HG03025 (cell line): ENCODE results near the gene FSTL4.

Experiments
- ATAC-seq: cut with Tn5 transposase; IDR thresholded peaks from one replicate; pipeline ENCODE4 v1.9.1; 2021; ENCODE audit warnings: mild to moderate bottlenecking, moderate library complexity; ENCODE audit not compliant: unreplicated experiment, low FRiP score

FSTL4 gene

GRCh38 chr5:133236976-133237375, 375.4 kb downstream of the FSTL4 start:
- ATAC-seq, result no peak

- no peak for ATAC-seq
Measured at GRCh38 chr5:133236541-133236951, 375.8 kb downstream of the FSTL4 start.

GRCh38 chr5:133235696-133236426, 376.5 kb downstream of the FSTL4 start:
- no peak for ATAC-seq

GRCh38 chr5:133234911-133235310, 377.4 kb downstream of the FSTL4 start:
- no peak for ATAC-seq

GRCh38 chr5:133234273-133234672, 378.1 kb downstream of the FSTL4 start:
- ATAC-seq, result no peak

GRCh38 chr5:133233616-133234015, 378.7 kb downstream of the FSTL4 start:
- no peak for ATAC-seq

- no peak for ATAC-seq
Measured at GRCh38 chr5:133232911-133233310, 379.4 kb downstream of the FSTL4 start.

- ATAC-seq, result no peak
Measured at GRCh38 chr5:133232435-133232834, 379.9 kb downstream of the FSTL4 start.

- ATAC-seq, result no peak
Measured at GRCh38 chr5:133232011-133232410, 380.3 kb downstream of the FSTL4 start.

GRCh38 chr5:133230823-133231578, 381.3 kb downstream of the FSTL4 start:
- ATAC-seq, result no peak

- no peak for ATAC-seq
Measured at GRCh38 chr5:133229931-133230664, 382.2 kb downstream of the FSTL4 start.

- no peak for ATAC-seq
Measured at GRCh38 chr5:133228316-133228715, 384.0 kb downstream of the FSTL4 start.

GRCh38 chr5:133227897-133228296, 384.4 kb downstream of the FSTL4 start:
- no peak for ATAC-seq

GRCh38 chr5:133227082-133227481, 385.3 kb downstream of the FSTL4 start:
- ATAC-seq, result no peak

GRCh38 chr5:133226186-133226585, 386.2 kb downstream of the FSTL4 start:
- ATAC-seq, result no peak

- ATAC-seq, result no peak
Measured at GRCh38 chr5:133225671-133226152, 386.6 kb downstream of the FSTL4 start.

GRCh38 chr5:133222979-133223378, 389.4 kb downstream of the FSTL4 start:
- ATAC-seq, result no peak

- no peak for ATAC-seq
Measured at GRCh38 chr5:133222521-133222920, 389.8 kb downstream of the FSTL4 start.

- ATAC-seq, result no peak
Measured at GRCh38 chr5:133222040-133222439, 390.3 kb downstream of the FSTL4 start.

- no peak for ATAC-seq
Measured at GRCh38 chr5:133220851-133221674, 391.3 kb downstream of the FSTL4 start.
